DMS153 treated with DMSO at 0.1 percent for 48 hours (cell line): Measurements from ENCODE around the gene GNB1L.

Source experiments
- DNase-seq: peaks from one replicate; lab custom pipeline; 2025; ENCODE audit not compliant: unreplicated experiment; lab: John Stamatoyannopoulos, UW

Gene GNB1L

DNA sequence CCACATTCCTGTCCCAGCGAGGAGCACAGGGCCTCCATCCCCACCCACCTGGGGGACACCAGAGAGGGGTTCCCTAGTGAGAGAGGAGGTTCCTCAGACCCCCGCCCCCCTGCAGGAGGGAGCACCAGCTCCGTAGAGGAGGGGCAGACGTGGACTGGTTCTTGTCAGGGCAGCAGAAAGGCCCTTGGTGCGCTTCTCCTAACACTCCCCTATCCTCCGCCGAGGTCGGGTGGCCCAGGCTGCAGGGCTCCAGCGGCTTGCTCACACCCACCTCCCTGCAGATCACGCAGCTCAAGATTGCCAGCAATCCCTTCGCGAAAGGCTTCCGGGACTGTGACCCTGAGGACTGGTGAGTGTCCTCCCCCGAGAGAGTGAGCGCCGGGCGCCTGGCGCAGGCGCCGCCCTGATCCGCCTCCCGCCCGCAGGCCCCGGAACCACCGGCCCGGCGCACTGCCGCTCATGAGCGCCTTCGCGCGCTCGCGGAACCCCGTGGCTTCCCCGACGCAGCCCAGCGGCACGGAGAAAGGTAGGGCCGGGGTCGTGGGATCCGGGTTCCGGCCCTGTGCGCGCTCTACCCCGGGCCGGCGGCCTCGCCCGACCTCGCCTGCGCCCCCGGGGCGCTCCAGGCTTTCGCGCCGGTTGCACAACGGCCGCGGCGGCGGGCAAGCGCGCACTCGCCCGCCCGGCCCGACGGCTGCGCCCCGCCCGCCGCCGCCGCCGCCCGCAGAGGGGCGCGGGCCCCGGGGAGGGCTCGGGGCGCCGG, 89.0 kb downstream of the GNB1L start:
- DNase-seq = no peak

DNA sequence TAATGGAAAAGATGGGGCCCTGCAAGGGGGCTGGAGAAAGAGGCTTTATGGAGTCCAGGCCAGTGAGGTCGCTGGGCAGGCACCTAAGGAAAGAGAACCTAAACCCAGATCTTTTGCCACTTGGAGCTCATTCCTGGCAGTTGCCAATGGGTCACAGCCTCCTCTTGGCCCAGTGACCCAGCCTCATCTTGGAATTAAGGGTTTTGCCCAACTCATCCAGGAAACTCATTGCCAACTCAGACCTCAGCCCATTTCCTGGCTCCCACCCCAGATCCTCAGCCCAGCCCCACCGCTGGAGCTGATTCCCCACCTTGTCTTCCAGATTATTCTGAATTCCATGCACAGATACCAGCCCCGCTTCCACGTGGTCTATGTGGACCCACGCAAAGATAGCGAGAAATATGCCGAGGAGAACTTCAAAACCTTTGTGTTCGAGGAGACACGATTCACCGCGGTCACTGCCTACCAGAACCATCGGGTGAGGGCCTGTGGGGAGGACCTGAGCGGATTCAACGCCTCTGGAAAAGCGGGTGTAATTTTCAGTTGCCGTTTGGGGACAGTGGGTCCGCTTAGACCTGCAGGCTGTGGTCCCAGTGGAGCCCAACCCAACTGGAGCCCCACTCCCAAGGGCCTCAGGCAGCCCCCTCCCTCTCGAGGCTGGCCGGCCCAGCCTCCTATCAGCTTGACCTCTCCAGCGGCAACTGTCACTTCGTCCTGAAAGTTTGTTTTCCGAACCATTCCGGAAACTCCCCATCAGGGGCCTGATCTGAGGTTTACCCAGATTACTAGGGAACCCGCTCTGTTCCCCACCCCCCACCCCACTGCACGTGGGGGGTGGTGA, 89.8 kb downstream of the GNB1L start:
- DNase-seq = no peak

DNA sequence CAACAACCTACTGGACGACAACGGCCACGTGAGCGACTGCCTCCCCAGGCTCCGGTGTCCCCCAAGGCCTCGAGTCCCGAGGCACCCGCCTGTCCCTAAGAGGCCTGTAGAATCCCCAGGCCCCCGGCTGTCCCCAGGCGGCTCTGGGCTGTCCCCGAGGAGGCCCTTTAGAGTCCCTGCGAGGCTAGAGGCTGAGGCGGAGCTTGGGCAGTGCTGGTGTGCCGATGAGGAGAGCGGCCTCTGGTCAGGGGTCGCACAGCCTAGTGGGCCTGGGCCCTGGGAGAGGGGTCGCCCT, 90.4 kb downstream of the GNB1L start:
- DNase-seq = no peak

DNA sequence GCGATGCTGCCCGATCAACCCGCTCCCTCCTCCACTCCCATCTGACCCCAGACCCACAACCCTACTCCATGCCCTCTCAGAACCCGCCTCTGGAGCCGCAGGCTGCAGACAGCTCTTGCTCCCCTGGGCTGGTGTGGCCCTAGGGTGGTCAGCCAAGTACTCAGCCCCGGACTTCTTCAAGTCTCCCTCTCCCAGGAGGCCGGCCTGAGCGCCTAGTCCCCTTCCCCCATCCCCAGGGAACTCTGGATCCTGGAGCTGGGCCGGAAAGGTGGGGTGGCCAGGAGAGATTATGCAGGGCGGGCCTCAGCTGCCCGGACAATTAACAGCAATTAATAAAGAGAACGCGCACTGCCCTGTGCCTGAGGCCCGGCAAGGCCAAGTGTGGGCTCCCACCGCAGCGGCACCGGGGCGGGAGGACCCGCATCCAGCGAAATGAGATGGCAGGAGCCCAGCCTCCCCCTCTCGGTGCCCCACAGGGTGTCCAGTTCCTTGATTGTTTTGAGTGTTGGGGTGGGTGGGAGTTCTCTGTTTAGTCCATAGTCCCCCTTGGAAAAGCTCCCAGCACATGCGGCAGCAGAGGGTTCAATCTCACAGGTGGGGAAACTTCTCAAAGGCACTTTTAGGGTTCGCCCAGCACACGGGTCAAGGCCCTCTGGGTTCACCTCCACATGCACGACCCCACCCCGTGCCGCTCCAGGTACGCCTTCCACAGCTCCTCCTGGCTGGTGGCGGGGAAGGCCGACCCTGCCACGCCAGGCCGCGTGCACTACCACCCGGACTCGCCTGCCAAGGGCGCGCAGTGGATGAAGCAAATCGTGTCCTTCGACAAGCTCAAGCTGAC, 91.0 kb downstream of the GNB1L start:
- no peak for DNase-seq

DNA sequence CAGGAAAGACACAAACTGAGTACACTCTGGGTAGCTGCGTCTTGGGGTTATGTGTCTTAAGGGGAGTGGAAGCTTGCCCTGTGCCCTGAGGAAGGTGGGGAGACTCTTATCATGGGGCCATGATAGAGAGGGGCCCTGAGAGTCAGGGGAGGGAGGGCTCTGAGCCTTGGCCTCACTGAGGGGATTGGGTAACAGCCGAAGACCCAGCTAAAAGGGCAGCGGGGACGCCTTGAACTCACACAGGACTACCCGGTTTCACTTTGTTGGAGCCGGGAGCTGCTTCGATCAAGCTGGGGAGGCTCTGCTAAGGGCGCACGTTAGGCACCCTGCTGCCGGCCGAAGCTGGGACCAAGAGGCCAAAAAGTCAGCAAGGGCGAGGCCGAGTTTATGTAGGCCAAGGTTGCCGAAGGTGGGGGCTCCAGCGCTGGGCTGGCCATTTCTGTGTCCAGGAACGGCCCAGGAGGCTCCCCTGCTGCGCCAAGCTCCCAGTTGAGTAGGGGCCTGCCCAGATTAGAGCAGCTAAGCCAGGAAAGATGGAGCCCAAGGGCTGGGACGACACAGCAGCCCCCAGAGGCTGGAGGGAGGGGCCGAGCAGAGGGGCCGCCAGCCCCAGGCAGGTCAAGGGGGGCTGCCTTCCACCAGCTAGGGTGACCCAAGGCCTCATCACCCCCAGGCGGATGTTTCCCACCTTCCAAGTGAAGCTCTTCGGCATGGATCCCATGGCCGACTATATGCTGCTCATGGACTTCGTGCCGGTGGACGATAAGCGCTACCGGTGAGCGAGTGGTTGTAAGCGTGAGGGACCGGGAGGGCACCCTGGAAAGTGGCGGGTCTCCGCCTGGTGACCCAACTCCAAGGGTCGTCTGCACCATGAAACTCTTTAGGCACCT, 91.9 kb downstream of the GNB1L start:
- no peak for DNase-seq

DNA sequence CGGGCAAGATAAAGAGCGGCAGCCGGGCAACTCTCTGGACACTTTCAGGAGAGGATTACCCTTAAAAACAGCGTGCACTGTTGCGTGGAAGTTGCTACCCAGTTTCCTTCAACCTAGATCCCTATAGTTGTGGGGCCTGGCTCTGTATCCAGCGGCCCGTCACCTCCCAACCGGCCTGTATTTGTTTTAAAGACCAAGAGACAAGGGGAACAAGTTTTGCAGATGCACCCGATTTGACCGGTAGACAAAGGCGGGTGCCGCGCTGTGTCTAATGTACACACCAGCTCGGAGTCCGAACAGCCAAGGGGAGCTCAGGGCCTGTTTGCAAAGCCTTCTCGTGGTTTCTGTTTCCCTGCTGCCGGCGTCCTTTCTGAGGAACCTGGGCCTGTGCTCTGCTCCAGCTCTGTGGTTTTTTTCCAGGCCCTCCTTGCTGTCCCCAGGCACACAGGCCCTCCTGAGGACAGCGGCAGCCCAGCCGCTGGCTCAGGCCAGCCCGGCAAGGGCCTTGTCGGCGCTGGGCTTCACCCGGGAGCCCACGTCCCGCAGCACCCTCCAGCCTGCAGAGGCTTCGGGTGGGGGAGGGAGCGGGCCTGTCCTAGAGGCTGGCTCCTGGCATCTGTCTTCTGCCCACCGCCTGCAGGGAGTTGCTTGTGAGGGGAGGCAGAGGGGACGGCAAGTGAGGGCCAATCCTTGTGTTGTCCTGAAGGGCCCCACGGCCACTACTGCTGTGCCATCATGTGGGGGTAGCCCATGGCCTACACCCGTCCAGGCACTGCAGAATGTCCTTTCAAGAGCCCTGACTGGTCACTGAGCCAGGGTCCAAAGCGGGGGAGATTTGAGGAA, 92.7 kb downstream of the GNB1L start:
- no peak for DNase-seq

DNA sequence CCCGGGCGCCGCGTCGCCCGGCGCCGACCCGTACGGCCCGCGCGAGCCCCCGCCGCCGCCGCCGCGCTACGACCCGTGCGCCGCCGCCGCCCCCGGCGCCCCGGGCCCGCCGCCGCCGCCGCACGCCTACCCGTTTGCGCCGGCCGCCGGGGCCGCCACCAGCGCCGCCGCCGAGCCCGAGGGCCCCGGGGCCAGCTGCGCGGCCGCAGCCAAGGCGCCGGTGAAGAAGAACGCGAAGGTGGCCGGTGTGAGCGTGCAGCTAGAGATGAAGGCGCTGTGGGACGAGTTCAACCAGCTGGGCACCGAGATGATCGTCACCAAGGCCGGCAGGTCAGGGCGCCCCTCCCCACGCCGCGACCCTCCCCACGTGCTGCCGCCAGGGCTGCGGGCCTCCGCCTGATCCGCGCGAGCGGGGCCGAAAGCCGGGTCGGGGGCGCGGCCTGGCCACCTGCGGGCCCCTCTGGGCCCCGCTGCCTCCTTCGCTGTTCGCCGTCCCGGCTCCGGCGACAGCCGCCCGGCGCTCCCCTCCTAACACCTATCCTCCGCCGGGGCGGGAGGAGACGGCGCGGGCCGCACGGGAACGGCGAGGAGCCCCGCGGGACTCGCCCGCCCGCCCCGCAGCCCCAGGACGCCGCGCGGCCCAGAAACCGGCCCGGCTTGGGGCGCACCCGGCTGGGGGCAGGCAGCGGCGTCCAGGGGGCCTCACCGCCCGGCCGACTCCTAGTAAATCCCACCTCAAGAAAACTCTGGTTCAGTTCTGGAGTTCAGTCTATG, 93.5 kb downstream of the GNB1L start:
- DNase-seq = no peak

DNA sequence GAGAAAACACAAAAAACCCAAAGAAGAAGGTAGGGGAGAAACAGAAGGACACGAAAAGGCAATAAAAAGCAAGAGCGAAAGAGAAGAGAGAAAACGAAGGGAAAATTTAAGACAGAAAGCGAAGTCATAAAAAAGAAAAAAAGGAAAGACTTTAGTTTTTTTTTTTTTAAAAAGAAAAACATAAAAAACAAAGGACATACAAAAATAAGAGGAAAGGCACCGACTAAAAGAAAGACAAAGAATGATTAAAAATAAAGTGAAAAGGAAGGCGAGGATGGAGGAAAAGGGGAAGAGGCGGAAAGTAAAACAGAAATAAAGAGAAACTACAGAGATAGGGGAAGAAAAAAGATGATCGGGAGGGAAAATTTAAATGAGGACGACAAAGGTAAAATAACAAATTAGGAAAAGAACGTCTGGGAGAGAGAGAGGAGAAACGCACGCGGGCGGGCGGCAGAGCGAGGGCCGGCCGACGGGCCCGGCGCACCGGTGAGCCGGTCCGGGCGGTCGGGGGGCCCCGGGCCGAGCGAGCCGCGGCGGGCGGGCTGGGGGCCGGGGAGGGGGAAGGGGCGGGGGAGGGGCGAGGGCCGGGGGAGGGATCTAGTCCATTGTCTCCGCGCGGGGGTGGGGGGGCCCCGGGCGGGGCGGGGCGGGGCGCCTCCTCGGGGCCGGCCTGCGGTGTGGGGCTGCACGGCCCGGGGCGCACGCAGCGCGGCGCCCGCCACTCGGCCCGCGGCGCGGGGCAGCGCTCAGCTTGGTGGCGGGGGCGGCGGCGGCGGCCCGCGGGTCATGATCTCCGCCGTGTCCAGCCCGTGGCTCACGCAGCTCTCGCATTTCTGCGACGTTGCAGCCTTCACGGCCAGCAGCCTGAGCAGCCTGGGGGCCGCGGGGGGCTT, 94.4 kb downstream of the GNB1L start, which contains the start of gene TBX1:
TSS of gene TBX1 (plus strand) at position 721 of the 893 bp plus-strand sequence. CDS start at position 787, 66 bp downstream.
- DNase-seq = no peak

DNA sequence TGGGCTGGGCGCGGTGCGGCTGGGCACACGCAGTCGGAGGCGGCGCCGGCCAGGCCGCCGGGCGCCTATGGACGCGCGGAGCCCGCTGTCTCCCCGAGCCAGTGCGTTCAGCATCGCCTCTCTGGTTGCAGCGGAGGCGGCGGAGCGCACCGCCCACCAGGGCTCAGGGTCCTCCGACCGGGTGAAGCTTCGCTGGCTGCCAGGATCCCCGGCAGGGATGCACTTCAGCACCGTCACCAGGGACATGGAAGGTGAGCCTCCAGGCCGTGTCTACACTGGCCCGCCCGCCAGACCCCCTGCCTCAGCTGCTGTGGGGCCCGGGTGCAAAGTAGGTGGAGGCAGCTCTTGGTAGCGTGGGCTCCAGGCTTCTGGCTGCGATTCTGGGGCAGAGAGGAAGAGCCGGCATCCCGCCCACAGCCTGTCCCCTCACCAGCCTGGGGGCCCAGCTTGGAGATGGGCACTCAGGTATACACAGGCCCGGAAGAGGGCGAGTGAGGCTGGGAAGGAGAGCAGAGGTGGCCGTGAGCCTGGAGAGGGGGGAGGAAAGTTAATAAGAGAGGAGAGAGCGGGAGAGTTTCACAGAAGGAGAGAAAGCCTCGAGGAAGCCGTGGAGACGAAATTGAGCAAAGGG, 95.1 kb downstream of the GNB1L start:
- DNase-seq = no peak

DNA sequence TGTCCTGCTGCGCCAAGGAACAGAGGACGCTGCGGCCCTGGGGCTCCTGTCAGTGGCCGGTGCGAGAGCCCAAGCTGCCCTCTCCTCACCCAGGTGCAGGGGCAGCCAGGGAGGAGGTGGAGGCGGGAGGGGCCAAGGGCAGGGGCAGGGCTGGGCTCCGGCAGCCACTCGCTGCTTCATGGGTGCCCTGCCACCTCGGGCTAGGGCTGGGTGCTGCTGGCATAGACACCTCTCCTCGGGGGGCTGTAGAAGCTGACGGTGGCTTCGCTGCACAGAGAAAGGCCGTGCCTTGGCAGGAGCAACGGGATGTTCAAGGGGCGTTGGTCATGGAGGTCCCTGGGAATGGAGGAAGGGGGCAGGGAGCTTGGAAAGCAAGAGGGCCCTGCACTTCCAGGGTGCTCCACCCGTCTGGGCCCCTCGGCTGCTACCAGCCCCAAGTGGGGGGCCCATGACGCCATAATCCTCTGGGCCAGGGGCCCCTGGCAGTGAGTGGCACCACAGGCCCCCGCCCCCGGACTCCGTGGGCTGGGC, 95.7 kb downstream of the GNB1L start:
- DNase-seq = no peak

DNA sequence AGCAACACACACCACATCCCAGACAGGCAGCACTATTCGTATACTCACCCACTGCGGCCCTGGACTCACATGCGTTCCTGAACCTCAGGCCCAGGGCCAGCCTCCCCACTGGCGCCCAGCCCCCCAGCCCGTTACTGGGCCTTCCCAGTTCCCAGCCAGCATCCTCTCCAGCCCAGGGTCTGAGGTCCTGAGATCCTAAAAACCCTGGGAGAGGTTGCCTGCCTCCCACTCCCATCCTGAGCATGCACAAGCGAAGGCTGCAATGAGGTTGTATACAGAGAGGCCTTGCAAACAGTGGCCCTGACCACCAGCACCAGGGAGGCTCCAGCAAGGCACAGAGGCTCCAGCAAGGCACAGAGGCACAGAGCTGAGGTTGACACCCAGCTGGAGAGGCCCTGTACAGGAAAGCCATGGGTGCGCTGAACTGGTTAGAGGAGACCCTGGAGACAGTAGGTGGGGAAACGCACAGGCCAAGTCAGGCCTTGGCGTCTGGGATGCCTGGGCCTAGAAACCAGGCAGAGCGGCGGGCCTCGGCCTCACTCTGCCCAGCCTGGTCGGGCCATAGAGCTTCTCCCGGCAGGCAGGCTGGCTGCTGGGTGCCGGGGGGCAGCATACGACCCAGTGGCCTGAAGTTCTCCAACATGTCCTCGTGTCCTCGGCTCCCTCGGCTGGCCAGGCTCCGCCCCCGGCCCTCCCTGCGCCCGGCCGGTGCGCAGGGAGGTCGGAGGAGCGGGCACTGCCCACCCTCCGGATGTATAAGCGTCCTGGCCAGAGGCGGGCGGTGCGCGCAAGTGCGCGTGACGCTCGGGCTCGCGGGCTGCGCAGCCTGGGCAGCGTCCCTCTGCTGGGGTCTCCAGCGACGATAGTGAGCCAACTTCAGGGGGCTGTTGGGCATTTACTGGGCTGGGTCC, 96.4 kb downstream of the GNB1L start:
- DNase-seq = no peak

DNA sequence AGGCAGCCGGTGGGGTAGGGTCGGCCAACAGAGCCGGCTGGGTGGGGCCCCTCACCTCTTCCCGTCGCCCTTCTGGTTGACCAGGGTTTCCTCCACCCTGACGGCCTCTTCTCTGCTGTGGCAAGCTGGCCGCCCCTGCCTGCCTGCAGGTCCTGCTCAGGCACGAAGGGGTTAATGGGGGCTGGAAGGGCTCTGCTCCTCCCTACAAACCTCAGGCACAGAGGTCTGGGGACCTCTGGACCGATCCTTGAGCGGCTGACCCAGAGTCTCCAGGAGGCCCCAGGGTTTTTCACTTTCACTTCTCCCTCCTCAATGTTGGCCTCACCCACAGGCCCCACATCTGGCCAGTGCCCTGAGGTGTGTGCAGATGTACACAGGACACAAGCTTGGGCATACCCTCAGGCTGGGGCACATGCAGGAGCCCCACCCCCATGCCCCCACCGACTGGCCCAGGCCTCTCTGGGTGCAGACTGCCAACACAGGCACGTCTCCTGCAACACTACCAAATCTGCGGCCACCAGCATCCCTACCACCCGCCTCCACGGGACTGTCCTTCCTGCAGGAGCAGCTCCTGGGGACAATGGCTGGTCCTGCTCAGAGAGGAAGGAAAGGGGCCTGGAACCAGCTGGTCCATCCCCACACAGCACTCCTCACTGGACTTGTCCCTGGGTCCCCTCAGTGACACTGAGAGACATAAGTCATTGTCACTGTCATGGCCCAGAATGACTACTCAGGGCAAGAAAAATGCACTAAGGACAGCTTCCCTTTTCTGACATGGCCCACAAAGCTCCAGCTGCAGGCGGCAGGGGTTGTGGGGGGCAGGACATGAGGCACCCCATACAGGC, 97.3 kb downstream of the GNB1L start:
- no peak for DNase-seq

DNA sequence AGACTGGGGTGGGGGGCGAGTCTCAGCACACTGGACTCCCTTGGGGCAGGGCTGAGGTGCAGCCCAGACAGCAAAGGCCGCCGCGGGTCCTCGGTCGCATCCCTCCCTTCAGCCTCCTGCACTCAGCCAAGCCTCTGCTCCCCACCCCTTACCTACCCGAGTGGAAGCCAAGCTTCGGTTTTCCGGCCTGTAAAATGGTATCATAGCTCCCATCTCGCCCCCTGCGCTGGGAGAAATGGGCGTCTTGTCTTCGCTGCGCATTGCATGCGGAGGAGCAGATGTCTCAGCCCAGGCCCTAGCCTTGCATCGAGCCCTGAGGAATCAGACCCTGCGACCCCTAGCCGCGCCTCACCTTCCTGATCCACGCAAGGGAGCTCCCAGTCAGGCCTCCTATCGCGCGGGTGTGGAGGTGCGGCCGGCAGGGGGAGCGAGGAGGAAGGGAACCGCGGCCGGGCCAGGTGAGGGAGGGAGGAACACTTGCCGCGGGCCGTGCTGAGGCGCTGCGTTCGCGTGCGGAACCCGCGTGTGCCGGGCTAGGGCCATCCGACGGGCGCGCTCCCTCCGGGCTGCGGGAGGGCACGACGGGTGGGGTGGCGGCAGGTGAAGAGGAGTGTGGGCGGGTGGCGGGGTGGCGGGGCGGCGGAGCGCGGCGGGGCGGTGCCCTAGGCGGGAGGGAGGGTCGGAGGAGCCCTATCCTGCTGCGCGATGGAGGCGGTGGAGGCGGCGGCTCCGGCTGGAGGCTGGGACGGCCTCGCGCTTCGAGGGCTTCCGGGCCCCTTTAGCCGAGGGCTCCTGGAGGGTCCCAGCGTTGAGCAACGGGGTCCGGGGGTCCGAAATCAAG, 98.2 kb downstream of the GNB1L start:
- DNase-seq = peak; percentile 66

DNA sequence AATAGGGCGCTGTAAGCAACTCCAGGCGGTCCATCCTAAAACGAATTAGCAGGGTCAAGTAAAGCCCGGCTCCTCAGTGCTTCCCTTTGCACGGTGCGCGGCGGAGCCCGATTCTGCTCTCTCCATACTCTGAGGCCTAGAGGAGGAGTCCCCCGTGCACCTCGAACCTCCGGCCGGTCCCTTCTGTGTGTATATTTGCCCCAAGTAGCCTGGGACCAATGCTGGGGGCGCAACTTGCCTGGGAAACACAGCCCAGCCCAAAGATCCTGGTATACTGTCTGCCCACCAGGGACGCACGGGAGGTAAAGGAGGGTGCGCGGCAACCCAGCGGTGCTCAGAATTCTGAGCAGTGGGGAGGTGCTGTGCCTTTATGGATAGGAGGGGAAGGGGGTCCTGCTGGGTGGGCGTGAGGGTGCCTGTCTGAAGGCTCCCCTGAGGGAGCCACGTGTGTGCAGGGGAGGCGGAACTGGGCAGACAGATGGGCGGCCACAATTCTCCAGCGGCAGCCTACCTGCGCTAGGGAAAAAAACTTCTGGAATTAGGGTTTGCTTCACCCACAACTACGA, 98.9 kb downstream of the GNB1L start:
- DNase-seq = no peak
